Frontal cortex (tissue), 4 donors: ENCODE data around the gene EDAR. TPM values are rescaled to one million over a fixed set of nuclear protein-coding genes. Genes with fewer than 3 reads are reported as not detected.
A peak's percentile ranks its signal among the peaks of the same experiment; 100 is the strongest.

Source experiments
- DNase-seq, 2 donors: peaks; one replicate each; pipeline ENCODE4 v3.0.0; 2012; ENCODE audit warnings: low spot score in 2 of 2
- FAIRE-seq: peaks from 2 replicates; lab custom pipeline; 2012; peaks lifted over from hg19 to GRCh38; lab: Jason Lieb, UNC
- total RNA-seq: library from RNA; depleted of rRNA; stranded (reverse); fragments of >200 nt; gene quantifications from one replicate; pipeline ENCODE4 v1.2.3, GENCODE V29; 2014
- donor health status: control.
- donor health status: control.
- donor health status: control.

EDAR gene
- under 0.01 TPM for total RNA-seq

GRCh38 chr2:108988796-108989713, at the start of gene EDAR:
TSS of gene EDAR (minus strand) at chr2:108989220. CDS start at chr2:108931014, 58,206 bp downstream.
- no peak for FAIRE-seq

GRCh38 chr2:109033171-109033570, 44.2 kb upstream of the EDAR start:
- FAIRE-seq = no peak
- no peak for DNase-seq

More at GRCh38 chr2:108988796-108989713, at the start of gene EDAR:
- DNase-seq = peak in 1 of 2 donors; percentile 48

- DNase-seq (no peak), FAIRE-seq (no peak)
Observed at GRCh38 chr2:109032229-109032820, 43.3 kb upstream of the EDAR start.

- FAIRE-seq (no peak), DNase-seq (peak in 1 of 2 donors; percentile 47)
Observed at GRCh38 chr2:109031476-109032228, 42.6 kb upstream of the EDAR start.

GRCh38 chr2:109030870-109031475, 42.0 kb upstream of the EDAR start:
- DNase-seq (no peak), FAIRE-seq (no peak)

GRCh38 chr2:109029490-109030201, 40.6 kb upstream of the EDAR start:
- FAIRE-seq = no peak
- DNase-seq = no peak

- no peak for FAIRE-seq
- DNase-seq = no peak
Observed at GRCh38 chr2:109028738-109029489, 39.9 kb upstream of the EDAR start.

- DNase-seq (no peak), FAIRE-seq (no peak)
Observed at GRCh38 chr2:109028277-109028676, 39.3 kb upstream of the EDAR start.

GRCh38 chr2:109027702-109028101, 38.7 kb upstream of the EDAR start:
- FAIRE-seq = no peak

GRCh38 chr2:109024477-109024876, 35.5 kb upstream of the EDAR start:
- FAIRE-seq (no peak), DNase-seq (no peak)

More at GRCh38 chr2:109027702-109028101, 38.7 kb upstream of the EDAR start:
- DNase-seq = no peak

- DNase-seq (no peak), FAIRE-seq (no peak)
Observed at GRCh38 chr2:109021895-109022300, 32.9 kb upstream of the EDAR start.

GRCh38 chr2:109020217-109020637, 31.2 kb upstream of the EDAR start:
- no peak for FAIRE-seq
- DNase-seq = no peak

- DNase-seq (no peak), FAIRE-seq (no peak)
Observed at GRCh38 chr2:109018452-109018851, 29.4 kb upstream of the EDAR start.

- FAIRE-seq = no peak
Observed at GRCh38 chr2:109017017-109017416, 28.0 kb upstream of the EDAR start.

GRCh38 chr2:109016376-109016775, 27.4 kb upstream of the EDAR start:
- DNase-seq (no peak), FAIRE-seq (no peak)

More at GRCh38 chr2:109017017-109017416, 28.0 kb upstream of the EDAR start:
- DNase-seq = no peak

GRCh38 chr2:109014476-109014875, 25.5 kb upstream of the EDAR start:
- DNase-seq = no peak
- no peak for FAIRE-seq

- no peak for FAIRE-seq
- DNase-seq = no peak
Observed at GRCh38 chr2:109013051-109013450, 24.0 kb upstream of the EDAR start.

- no peak for FAIRE-seq
Observed at GRCh38 chr2:109009920-109010610, 21.0 kb upstream of the EDAR start.

More at GRCh38 chr2:109009920-109010610, 21.0 kb upstream of the EDAR start:
- no peak for DNase-seq
